Measurements from ENCODE around the gene XKR7. TPM values are rescaled to one million over a fixed set of nuclear protein-coding genes. Genes with fewer than 3 reads are reported as not detected.

The XKR7 gene
- total RNA-seq, 4 donors from 2014 or later: under 0.01 TPM; not detected in 3

DNA sequence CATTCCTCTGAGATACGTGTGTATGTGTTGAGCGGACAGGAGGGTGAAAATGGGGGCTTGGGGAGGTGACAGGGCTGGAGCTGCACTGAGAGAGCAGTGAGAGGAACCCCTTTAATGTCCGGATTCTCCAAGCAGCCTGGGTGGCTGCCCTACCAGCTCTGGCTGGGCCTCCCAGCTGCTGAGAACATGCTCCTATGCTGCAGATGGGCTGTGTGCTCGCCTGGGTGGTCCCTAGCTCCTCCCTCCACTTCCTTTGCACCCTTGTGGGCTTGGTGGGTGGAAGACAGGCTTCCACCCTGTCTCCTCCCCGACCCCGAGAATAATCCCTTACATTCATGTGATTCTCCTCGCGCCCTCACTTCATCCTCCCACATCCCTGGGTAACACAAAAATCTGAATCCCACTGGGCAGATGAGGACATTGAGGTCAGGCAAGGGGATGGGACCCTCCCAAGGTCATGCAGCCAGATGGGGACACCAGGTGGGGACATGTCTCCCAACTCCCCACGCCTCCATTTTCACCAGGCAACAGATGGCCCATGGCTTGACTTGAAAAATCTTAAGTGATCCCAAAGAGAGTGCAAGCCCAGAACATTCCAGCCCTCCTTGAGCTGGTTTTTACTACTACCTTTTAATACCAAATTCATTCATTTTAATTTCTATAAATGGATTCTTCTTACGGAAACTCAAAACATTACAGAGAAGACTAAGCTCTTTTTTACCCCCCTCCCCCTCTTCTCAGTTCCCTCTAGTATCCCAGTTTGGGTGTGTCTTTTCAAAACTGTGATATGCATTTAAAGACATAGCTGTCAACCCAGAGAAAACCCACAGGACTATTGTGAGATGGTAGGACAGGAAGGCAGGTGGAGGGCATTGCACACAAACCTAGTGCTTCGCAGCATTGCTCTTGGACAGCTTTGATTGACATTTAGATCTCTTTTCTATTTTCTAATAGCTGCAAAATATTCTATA is 11.1 kb upstream of the XKR7 start:
- Histone ChIP-seq H3K4me3 (no peak overlapping the region), H3K27me3 (peaks cover 10% of the 10 kb centered on the region), H3K27ac (no peak overlapping the region), H3K36me3 (no peaks in the 10 kb centered on the region), H3K9me3 (no peaks in the 10 kb centered on the region), H3K4me1 (no peaks in the 10 kb centered on the region)
- 46 to 49% methylated on average over 2 to 11 of the region's 11 CpGs for WGBS, 2 donors (ENCODE audit: low coverage in 1 of 2)
- in situ Hi-C loops (cut with MboI; ENCODE audit: low pct_ligation_motif_present in 1 of 4, low pct_unique_long_range_greater_than_20kb in 1 of 4, low sequenced_read_pairs in 3 of 4): no loop called here
- intact Hi-C loops (cut with DNase I; ENCODE audit: low total_unique reads): no loop called here
- no peak for TF ChIP-seq EP300 (IDR thresholded peaks at IDR 0.05; ENCODE audit: low read depth)
- TF ChIP-seq, protein P1, sequence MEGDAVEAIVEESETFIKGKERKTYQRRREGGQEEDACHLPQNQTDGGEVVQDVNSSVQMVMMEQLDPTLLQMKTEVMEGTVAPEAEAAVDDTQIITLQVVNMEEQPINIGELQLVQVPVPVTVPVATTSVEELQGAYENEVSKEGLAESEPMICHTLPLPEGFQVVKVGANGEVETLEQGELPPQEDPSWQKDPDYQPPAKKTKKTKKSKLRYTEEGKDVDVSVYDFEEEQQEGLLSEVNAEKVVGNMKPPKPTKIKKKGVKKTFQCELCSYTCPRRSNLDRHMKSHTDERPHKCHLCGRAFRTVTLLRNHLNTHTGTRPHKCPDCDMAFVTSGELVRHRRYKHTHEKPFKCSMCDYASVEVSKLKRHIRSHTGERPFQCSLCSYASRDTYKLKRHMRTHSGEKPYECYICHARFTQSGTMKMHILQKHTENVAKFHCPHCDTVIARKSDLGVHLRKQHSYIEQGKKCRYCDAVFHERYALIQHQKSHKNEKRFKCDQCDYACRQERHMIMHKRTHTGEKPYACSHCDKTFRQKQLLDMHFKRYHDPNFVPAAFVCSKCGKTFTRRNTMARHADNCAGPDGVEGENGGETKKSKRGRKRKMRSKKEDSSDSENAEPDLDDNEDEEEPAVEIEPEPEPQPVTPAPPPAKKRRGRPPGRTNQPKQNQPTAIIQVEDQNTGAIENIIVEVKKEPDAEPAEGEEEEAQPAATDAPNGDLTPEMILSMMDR (IDR thresholded peaks at IDR 0.05): no peak
- no peak for TF ChIP-seq POLR2AphosphoS5 (IDR thresholded peaks at IDR 0.05)
- no peak for TF ChIP-seq POLR2A (IDR thresholded peaks at IDR 0.05)
- no peak for DNase-seq

DNA sequence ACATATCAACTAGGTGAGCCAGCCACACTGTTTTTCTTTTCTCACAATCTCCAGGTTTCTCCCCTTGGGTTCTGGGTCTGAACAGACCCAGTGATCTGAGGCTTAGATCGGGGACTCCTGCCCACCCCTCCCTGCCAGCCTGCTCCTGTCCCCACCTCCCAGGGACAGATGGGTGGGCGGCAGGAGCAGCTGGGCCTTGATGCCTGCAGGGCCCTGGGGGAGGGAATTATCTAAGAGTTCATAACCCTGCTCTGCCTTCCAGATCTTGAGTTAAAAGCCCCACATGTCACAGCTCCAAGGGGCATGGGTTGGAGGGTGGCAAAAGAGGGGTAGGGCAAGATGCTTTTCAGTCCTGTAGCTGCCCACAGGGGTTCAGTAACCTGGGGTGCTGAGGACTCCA is 5.2 kb upstream of the XKR7 start:
- H3K4me1 ChIP-seq: peaks cover 0 to 1% (median 0%) of the 10 kb centered on the region in 4 donors
- peaks cover 55% of the 10 kb centered on the region for H3K27me3 ChIP-seq
- no peaks in the 10 kb centered on the region for H3K9me3 ChIP-seq
- H3K27ac ChIP-seq: no peak overlapping the region
- intact Hi-C loops (cut with DNase I; ENCODE audit: low total_unique reads): no loop called here
- in situ Hi-C loops (cut with MboI; ENCODE audit: low pct_ligation_motif_present in 1 of 4, low pct_unique_long_range_greater_than_20kb in 1 of 4, low sequenced_read_pairs in 3 of 4): loop anchor here in 1 of 4 donors (10.0 kb wide), 1 partner anchor 108 kb away; no protein-coding TSS in a partner anchor
- TF ChIP-seq, protein P1 (IDR thresholded peaks at IDR 0.05): no peak
- 36 to 40% methylated on average over 1 to 2 of the region's 2 CpGs for WGBS, 2 donors (ENCODE audit: low coverage in 1 of 2)
- no peaks in the 10 kb centered on the region for H3K36me3 ChIP-seq
- H3K4me3 ChIP-seq: no peak overlapping the region
- DNase-seq: no peak

DNA sequence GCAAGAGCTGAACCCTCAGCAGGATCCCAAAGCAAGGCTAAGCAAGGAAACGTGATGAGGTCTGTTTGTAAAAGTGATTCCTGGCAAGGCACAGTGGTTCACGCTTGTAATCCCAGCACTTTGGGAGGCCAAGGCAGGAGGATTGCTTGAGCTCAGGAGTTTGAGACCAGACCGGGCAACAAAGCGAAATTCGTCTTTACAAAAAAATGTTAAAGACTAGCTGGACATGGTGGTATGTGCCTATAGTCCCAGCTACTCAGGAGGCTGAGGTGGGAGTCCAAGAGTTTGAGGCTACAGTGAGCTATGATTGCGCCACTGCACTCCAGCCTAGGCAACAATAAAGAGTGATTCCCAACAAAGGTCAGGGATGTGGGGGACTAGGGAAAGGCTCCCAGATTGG is 4.1 kb upstream of the XKR7 start:
- H3K9me3 ChIP-seq: no peaks in the 10 kb centered on the region
- no peak overlapping the region for H3K27ac ChIP-seq
- peaks cover 0 to 4% (median 0%) of the 10 kb centered on the region in 4 donors for H3K4me1 ChIP-seq
- H3K27me3 ChIP-seq: peaks cover 62% of the 10 kb centered on the region
- intact Hi-C loops (cut with DNase I; ENCODE audit: low total_unique reads): no loop called here
- DNase-seq: no peak
- H3K4me3 ChIP-seq: no peak overlapping the region
- 65% methylated on average over 6 of the region's 6 CpGs; no CpG with 5 or more reads in 1 of the 2 donors for WGBS, 2 donors (ENCODE audit: low coverage in 1 of 2)
- TF ChIP-seq POLR2AphosphoS5 (IDR thresholded peaks at IDR 0.05) (no peak), EP300 (IDR thresholded peaks at IDR 0.05; ENCODE audit: low read depth) (no peak), POLR2A (IDR thresholded peaks at IDR 0.05) (no peak)
- TF ChIP-seq, protein P1 (IDR thresholded peaks at IDR 0.05): no peak
- in situ Hi-C loops (cut with MboI; ENCODE audit: low pct_ligation_motif_present in 1 of 4, low pct_unique_long_range_greater_than_20kb in 1 of 4, low sequenced_read_pairs in 3 of 4): loop anchor here in 1 of 4 donors (10.0 kb wide), 1 partner anchor 109 kb away; no protein-coding TSS in a partner anchor
- no peaks in the 10 kb centered on the region for H3K36me3 ChIP-seq

DNA sequence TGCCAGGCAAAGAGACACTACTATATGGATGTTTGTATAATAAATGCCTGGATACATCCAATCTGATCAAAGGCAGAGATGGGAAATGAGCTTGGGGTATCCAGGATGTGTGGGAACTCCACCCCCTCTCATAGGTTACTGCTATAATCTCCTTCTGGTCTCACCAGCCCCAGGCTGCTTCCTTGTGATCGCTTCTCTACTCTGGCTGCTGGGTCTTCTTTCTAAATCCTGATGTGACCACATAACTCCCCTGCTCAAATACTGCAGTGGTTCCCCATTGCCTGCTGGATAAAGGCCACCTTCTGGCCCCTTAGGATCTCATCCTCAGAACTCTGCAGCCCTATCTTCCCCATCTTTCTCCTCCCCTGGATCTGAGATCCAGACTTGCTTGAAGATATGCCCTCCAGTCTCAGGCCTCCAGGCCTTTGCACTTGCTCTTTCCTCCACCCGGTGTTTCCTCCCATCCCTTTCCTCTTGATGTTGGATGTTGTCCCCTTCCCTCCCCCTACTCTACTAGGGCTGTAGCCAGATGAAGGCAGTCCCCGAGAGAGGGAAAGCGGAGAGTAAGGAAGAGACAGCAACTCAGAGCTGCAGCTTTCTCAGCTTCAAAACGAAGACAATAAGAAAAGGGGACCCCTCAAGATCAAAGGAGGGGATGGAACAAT is 828 bp upstream of the XKR7 start:
- Histone ChIP-seq H3K36me3 (no peaks in the 10 kb centered on the region), H3K9me3 (no peaks in the 10 kb centered on the region), H3K4me3 (no peak overlapping the region), H3K4me1 (peaks cover 0 to 4% (median 0%) of the 10 kb centered on the region in 4 donors), H3K27me3 (peaks cover 65% of the 10 kb centered on the region), H3K27ac (no peak overlapping the region)
- WGBS, 2 donors (ENCODE audit: low coverage in 1 of 2): 11 to 20% methylated on average over 1 to 5 of the region's 5 CpGs
- intact Hi-C loops (cut with DNase I; ENCODE audit: low total_unique reads): no loop called here
- DNase-seq: no peak
- TF ChIP-seq POLR2A (IDR thresholded peaks at IDR 0.05): no peak
- TF ChIP-seq POLR2AphosphoS5 (IDR thresholded peaks at IDR 0.05): no peak
- TF ChIP-seq EP300 (IDR thresholded peaks at IDR 0.05; ENCODE audit: low read depth): no peak
- TF ChIP-seq, protein P1 (IDR thresholded peaks at IDR 0.05): no peak
- in situ Hi-C loops (cut with MboI; ENCODE audit: low pct_ligation_motif_present in 1 of 4, low pct_unique_long_range_greater_than_20kb in 1 of 4, low sequenced_read_pairs in 3 of 4): loop anchor here in 1 of 4 donors (10.0 kb wide), 1 partner anchor 112 kb away; no protein-coding TSS in a partner anchor

All from transverse colon (tissue), 4 donors.